Peyer's patch (tissue), 4 donors: ENCODE results near the gene PSMB5.

Source experiments
- CTCF ChIP-seq, 6 experiments: fragments of 450-650 bp in 4 of 6; fragments of 200-600 bp in 2 of 6; sonication (generic) in 1 of 6; IDR thresholded peaks; one replicate each; pipeline ENCODE4 v1.5.1; 2017 to 2019; ENCODE audit warnings: antibody characterized with exemption in 6 of 6, mild to moderate bottlenecking in 3 of 6, moderate library complexity in 1 of 6
- POLR2A ChIP-seq, 2 donors: fragments of 450-650 bp; IDR thresholded peaks; one replicate each; pipeline ENCODE4 v1.5.1; 2017; ENCODE audit warnings: antibody characterized with exemption in 2 of 2, mild to moderate bottlenecking in 2 of 2, moderate library complexity in 2 of 2

- no peak for TF ChIP-seq CTCF (IDR thresholded peaks at IDR 0.05)
- no peak for TF ChIP-seq POLR2A (IDR thresholded peaks at IDR 0.05)
These were observed 5.9 kb downstream of the PSMB5 start for GRCh38 chr14:23028799-23029198.
